NCI-H2107 treated with DMSO at 0.1 percent for 48 hours (cell line): ENCODE results near the gene PGM2.
A peak's percentile ranks its signal among the peaks of the same experiment; 100 is the strongest.

Experiments
- DNase-seq: peaks from one replicate; lab custom pipeline; 2025; ENCODE audit not compliant: unreplicated experiment; lab: John Stamatoyannopoulos, UW

The PGM2 gene

DNA sequence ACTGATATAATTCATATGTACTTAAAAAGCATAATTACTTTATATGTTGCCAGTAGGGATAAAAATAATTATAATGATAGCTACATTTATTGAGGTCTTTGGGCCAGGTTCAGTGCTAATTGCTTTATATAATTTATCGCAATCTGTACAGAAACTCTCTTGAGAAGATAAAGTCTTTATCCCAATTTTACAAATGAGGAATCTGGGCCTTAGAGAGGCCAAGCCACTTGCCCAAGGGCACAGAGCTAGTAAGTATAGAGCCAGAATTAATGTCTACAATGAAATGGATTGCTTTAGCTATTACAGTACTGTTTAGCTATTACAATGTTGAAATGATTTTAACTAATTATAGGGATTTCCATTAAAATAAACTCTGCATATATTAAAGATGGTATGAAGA, 33.8 kb downstream of the PGM2 start:
- no peak for DNase-seq

DNA sequence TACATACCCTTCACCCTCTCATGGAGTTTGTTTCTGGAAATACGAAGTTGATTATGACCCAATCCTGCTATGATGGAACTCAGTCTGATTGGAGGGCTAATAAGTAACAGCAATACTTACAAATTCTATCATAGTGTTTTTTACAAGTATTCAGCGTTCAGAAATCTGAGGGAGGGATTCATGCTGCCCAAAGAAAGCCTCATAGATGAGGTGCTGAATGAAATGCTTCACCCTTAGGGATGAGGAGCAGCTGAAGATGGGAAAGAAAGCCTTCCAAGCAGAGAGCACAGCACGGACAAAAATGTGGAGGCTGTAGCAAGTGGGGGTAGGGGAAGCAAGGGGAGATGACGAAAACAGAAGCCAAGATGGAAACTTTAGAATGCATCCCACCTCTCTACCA, 36.5 kb downstream of the PGM2 start:
- DNase-seq: no peak

DNA sequence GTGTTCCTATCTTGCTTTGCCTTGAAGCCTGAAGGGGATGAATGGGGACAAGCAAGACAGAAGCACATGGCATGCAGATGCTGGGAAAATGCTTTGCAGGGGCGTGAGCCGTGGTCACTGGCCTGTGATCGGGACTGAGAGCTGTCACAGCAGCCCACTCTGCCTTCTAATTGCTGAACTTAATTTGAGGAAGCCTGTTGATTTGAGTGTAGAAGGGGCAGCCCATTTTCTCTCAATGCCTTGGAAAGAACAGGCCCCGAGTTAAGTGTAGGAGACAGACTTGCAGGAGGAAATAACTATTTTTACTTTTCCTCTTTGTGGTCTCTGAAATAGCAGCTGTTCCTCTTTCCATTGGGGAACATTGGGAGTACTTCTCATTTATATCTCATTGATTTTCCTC, 38.3 kb downstream of the PGM2 start:
- DNase-seq: no peak

DNA sequence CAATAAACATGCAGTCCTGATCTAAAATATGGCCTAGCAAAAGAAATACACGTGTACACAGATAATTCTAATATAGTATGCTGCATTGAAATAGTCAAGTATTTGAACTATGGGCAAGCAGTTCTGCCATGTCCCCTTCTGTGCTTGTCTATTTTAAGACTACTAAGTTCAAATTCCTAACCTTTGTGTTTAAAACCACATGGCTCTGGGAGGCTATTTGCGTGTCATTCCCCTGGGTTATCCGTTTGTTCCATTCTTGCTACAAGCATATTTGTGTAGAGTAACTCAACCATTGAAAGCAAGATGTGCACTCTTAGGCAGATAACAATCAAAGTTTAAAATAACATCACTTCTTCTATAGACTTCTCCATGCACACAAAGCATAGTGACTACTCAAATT, 39.0 kb downstream of the PGM2 start:
- no peak for DNase-seq

DNA sequence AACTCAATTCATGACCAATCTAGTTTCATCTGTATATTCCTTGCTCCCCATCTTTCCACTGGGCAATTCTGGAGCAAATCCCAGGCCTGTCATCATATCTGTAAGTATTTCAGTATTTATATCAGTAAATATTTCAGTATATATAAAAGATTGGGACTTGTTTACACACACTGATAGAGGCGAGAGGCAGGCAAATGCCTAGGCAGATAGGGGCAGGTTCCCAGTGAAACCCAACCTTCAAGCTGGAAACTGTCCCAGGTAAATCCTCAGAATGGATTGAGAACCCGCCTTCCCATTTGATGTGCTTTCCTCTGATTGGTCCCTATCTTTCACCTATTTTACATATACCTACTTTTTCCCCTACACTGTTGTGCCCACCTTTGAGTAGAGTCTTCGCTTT, 40.6 kb downstream of the PGM2 start:
- DNase-seq: no peak

DNA sequence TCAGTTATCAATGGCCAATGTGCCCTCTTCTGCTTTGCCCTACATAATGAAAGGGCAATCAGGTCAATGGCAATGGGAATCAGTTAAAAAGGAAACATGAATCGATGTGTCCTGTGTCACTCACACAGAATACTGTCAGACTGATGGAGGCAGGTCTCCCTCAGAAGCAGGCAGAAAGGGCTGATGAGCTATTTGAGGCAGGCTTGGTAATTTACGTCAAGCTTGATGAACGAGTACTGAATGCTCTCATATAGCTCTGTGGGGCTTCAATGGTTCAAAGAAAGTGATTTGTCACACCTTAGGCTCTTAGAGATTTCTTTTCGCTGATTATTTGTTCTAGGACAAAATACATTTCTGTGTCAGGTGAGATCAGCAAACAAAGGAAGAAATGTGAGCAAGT, 41.8 kb downstream of the PGM2 start:
- no peak for DNase-seq

DNA sequence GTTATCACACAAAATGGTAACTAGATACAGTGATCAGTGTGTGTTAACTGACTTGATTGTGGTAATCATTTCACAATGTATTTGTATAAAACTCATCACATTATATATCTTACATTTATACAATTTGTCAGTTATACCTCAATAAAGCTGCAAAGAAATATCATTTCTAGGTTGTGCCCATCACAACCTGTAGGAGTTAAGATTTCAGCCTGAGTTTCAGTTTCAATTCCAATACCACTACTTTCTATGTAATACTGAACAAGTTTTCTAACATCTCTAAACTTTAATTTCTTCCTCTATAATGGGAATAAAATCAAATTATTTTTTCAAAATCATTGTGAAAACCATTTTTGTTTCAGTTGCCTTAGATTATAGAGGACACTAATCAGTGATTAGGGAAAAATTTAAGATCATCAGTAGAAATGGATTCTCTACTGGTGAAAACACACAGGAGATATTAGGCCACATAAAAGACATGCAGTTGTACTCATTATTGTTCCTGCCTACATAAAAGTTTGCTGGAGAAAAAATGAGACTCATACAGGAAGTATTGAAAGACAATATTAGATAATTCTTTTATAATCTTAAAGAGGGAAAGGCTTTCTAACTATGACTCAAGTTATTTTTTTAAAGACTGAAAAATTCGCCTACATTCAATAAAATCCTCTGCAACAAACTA, 46.0 kb downstream of the PGM2 start:
- DNase-seq: no peak

DNA sequence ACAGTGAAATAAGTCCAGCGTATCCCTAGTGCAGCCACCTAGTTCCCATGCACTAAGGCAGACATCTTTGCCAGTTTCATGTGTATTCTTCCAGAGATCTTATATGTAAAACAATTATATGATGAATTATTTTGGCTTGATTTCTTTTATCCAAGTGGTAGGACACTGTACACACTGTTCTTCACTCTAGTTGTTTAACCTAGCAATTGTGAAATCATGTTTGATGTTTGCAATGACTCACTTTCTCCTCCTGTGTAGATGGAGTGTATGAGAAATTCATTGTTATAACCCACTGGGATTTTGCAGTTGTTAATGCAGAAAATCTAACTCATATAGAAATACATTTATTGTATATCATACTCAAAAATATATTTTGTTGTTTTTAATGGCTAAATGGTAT, 46.9 kb downstream of the PGM2 start:
- no peak for DNase-seq

DNA sequence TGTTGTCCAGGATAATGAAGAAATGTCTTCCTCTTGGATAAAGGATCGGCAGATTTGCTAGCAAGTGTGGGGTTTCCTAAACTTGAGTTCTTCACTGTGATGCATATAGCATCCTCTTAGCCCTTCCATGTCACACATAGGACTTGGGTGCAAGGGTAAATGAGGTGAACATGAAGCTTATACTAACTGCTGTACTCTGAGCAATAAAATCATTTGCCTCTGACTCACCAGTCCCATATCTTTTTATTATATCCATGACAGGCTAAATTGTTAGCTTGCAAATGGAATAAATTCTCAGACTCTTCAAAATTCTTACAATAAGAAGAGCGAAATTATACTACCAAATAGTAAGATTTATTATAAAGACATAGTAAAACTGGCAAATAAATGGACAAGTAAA, 49.7 kb downstream of the PGM2 start:
- no peak for DNase-seq

DNA sequence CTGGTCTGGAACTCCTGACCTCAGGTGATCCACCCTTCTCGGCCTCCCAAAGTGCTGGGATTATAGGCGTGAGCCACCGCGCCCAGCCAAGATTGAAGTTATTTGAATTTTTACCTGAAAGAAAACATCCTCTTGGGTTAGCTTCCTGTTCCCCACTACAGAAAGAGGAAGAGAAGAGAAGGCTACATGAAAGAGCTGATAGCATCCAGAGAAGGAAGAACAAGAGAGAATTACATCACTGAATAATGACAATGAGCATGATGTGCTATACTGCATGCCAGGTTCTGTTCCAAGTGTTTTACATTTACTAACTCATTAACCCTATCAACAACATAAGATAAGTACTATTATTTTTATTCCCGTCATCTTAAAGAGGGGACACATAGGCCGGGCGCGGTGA, 52.9 kb downstream of the PGM2 start:
- DNase-seq: no peak

DNA sequence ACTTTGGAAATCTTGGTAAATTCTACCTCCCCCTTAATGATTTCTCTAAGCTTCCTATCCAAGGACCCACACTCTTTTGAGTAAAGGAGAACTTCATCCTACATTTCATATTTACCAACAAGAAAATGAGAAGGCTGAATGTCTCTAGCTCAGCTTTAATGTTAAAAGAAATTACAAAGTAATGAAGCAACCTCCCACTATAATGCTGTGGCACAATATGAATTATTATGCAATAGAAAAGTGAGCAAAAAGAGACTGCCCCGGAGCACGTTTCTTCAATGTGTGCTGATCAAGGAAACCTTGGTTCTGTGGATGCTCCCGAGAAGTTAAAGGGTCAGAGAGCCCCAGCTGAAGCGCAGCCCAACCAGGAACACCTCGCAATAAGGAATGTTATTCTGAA, 55.3 kb downstream of the PGM2 start:
- no peak for DNase-seq

DNA sequence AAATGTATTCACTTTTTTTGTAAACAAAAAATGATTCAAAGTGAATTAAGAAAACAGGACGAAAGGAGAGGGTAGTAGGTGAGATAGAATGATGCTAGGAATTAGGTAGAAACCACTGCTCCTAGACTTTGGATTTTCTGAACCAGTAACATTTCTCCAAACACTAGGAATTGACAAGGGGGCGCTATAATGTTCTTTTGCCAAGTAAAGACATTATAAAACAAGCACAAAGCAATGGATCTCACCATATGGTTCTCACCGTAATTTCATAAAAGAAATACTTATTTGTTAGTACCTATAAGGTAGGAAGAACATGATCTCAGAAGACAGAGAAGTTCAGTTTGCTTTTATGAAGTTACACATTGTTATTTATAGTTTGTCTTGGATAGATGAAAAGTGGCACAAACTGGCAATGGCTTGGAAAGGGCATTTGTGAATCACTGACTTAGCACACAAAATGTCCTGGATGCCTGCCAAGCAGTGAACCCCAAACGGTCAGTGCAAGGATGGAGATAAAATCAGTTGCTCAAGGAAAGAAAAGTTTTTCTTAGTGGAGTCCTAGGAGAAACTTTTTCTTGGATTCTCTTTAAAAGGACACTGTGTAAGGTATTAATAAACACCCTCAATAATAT, 56.3 kb downstream of the PGM2 start:
- DNase-seq: no peak

DNA sequence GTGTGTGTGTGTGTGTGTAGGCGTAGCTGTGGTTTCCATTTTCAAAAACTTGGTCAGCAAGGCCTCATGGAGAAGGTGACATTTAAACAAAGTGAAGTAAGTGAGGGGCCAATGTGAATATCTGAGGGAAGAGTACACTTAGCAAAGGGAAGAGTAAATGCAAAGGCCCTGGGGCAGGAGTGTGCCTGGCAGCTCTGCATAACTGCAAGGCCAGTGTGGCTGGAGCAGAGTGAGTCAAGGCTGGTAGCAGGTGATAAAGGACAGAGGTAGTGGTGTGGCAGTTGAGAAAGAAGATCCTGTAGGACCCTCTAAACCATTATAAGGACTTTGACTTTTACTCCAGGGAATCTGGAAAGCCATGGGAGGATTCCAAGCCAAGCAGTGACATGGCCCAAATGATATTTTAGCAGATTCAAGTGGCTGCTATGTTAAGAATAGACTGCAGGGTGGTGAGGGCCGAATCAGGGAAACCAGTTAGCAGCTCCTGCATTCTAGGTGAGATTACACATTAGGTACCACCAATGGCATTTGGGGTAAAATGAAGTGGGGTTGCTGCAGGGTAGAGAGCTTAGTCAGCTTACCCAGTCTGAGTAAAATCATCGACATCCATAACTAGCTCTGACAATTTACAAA, 58.5 kb downstream of the PGM2 start:
- DNase-seq: no peak

DNA sequence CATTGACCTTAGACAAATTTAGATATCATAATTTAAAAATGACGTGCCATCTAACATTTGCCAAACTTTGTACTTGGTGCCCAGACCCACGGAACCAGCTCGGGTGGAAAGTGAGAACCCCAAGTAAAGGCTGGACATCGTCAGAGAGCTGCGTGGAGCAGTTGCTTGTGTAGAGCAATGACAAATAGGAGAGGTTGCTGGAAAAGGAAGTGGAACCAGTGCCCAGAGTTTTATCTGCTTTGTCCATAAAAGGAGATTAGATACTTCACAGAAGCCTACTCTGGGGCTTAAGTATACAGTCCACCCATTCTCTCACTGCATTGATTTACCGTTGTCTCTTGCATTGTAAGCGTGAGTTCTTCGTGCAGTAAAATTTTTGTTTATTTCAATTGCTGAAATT, 59.0 kb downstream of the PGM2 start:
- no peak for DNase-seq

DNA sequence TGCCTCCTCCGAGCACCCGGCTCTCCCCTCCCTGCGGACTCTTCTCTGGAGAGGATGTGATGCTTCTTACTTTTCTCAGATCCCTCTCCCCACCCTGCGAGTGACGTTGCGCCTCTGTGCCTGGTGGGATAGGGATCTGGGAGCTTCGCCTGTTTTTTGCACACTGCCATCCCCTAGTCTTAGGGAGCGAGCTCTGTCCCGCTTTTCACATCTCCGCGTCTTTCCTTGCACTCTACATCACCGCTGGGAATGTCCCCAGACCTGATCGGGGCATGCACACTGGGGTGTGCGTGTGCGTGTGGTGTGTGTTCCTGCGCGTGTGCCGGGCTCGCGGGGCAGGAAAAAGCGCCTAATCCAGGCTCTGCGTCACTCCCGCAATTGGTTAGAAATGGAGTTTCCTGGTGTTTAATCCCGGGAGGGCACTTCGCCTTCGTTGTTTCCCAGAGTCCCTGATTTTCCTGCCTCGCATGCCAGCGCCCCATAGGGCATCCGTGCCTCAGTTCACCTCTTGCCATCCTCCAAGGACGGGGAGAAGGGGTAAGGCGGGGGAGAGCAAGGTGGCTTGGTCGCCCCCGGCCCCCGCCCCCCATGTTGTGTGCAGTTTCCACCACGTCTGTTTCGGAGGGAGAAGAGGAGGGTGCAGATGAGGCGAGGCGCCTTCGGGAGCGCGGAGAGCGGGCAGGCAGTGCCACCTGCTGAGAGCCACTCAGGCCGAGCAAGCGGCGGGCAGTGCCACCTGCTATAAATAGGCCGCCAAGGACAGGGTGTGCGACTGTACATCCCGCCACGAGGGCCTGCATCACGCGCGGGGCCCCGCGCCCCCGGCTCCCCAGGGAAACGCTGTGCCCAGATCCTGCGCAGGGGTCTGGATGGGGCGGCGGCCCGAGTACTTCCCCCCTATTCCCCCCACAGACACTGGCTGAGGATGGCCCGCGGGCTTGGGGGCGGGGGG, 63.6 kb downstream of the PGM2 start:
- DNase-seq: no peak

DNA sequence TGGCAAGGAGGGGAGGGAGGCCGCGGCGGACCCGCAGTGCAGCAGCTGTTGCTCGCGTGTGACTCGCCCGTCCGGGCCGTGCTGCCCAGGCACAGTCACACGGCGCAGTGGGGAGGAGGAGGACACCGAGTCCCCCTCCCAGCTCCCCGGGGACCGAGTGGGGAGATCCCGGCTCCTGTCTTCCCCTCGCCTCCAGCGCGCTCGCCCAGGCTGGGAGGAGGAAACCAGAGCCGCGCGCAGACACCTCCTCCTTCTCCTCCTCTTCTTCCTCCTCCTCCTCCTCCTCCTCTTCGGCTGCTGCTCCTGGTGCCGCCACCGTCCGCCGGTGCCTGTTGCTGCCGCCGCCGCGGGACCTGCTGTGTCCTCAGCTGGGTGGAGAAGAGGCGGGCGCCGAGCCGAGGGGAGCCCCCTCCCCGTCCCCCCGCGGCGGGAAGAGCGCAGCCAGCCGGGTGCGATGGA, 64.3 kb downstream of the PGM2 start, which contains the start of gene TBC1D1:
TSS of gene TBC1D1 (plus strand) at position 284 of the 459 bp plus-strand sequence. CDS start 11,012 bp downstream, outside the sequence.
- DNase-seq: no peak

DNA sequence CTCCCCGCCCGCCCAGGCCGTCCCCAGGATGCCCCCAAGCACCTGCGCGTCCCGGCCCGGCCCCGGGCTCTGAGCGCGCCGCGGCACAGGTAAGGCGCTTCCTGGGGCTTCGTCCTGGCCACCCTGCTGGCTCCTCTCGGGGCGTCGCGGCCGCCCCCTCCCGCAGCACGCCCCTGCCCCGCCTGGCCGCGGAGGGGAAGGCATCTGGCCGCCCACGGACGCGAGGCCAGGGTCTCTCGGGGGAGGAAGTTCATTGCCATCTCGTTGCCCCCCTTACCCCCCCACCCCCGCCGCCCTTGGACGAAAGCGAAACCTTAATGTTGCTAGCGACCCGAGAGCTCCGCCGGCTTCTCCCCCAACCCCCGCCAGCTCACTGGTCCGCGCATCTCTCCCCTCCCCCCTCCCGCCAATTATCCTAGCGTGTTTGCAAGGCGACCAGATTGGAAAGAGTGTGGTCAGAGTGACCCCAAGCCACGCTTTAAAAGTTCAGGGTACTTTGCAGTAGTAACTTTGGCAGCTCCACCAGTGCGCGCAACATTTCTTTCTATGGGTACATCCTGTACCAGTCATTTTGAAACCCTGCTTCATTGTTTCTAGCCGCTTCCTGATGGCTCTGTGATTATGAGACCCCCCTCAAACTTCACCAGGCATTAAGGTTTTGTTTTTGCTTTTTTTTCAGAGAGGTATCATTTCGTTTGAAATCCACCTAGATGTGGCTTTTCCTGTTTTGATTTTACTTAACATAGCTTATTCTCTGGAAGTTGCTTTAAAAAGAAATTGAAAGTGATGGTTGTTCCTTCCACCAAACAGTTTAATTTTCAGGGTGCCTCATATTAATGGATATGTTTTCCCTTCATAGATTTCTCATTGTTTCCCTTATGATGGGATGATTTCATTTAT, 65.0 kb downstream of the PGM2 start:
- DNase-seq: peak; percentile 7

DNA sequence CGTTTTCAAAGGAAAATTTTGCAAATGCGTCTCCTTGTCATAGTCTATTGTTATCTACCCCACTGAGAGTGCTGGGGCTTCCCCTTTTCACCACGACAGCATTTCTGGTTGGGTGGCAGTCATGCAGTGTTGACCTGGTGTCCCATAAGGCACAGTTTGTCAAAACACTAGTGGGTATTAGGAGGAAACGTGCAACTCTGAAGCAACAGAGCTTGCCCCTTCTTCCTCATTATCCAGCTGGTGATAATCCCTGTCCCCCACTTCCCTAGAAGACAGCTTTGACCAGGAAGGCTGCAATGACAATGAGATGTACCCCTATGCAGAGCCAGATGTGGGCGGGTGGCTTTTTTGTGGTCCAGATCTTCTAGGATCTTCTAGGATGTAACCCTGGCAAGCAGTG, 66.2 kb downstream of the PGM2 start:
- no peak for DNase-seq

DNA sequence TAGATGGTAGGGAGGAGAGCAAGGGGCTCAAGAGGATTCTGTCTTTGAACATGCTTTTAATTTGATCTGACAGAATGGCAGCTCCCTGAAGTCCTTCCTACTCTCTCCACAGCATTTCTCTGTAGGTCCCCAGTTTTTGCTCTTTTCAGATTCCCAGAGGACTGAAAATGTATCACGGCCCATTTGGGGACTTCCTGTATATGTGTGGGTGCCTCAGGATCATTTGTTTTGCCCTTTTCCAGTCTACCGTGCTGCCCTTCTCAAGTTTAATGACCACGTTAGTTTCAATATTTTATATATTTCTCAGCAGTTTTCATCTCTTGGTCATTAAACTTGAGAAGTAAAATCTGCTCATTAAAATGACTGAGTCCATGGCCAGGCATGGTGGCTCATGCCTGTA, 66.7 kb downstream of the PGM2 start:
- DNase-seq: no peak

DNA sequence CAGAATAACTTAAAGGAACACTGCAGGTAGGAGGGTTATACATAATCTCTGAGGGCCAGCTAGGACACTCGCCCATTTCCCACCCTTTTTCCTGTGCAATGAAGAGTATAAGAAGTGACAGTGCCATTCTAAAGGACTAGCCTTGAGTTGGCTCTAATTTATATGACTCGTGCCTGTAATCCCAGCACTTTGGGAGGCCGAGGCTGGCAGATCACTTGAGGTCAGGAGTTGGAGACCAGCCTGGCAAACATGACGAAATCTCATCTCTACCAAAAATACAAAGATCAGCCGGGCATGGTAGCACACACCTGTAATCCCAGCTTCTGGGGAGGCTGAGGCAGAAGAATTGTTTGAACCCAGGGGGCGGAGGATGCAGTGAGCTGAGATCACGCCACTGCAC, 68.8 kb downstream of the PGM2 start:
- no peak for DNase-seq
